GM12878 (cell line): ENCODE measurements around the gene MAP1A. TPM values are rescaled to one million over a fixed set of nuclear protein-coding genes. Genes with fewer than 3 reads are reported as not detected.

Source experiments
- ATAC-seq: fragments of 200-7000 bp; cut with Tn5 transposase; 3 replicates; pipeline ENCODE4 v1.9.1; 2020; ENCODE audit warnings: mild to moderate bottlenecking, moderate library complexity
- Bru-seq: library from RNA; stranded (reverse); fragments of 400-500 nt; gene quantifications from one replicate; lab custom pipeline; 2021; lab: Mats Ljungman, UMichigan
- BruChase-seq, 2 experiments: library from RNA; stranded (reverse); fragments of 400-500 nt; gene quantifications; one replicate each; lab custom pipeline; 2021; lab: Mats Ljungman, UMichigan
- BruUV-seq: library from RNA; stranded (reverse); fragments of 400-500 nt; replicated peaks from 2 replicates; lab custom pipeline; 2021; lab: Mats Ljungman, UMichigan
- CTCF ChIA-PET: fragments of 300-600 bp; sonication (Branson Sonifier 250); formaldehyde crosslinking; extraction: SDS; loops from one replicate; lab custom pipeline; 2021; ENCODE audit warnings: inconsistent platforms; lab: Yijun Ruan, JAX
- POLR2A ChIA-PET: fragments of 350-600 bp; formaldehyde crosslinking; extraction: SDS; loops from one replicate; lab custom pipeline; 2021; ENCODE audit warnings: inconsistent platforms; lab: Charles Lee
- RAD21 ChIA-PET: fragments of 300-600 bp; sonication (Branson Sonifier 250); formaldehyde crosslinking; loops from one replicate; lab custom pipeline; 2023; ENCODE audit warnings: antibody characterized with exemption; ENCODE audit not compliant: unreplicated experiment; lab: Charles Lee
- SMC1A ChIA-PET: fragments of 300-600 bp; sonication (Branson Sonifier 250); formaldehyde crosslinking; loops from one replicate; lab custom pipeline; 2023; ENCODE audit not compliant: unreplicated experiment, uncharacterized antibody; lab: Charles Lee
- DNase-seq: peaks from one replicate; pipeline ENCODE4 v3.0.0-alpha.2; 2011; ENCODE audit warnings: low read depth, low spot score
- FAIRE-seq: peaks from 3 replicates; lab custom pipeline; 2011; peaks lifted over from hg19 to GRCh38; lab: Jason Lieb, UNC
- H2AFZ ChIP-seq: 2 replicates; pipeline ENCODE4 v1.6.0; 2011; ENCODE audit warnings: low read depth, low read length, control low read depth; ENCODE audit not compliant: control insufficient read depth
- H3K27ac ChIP-seq: 2 replicates; pipeline ENCODE4 v1.5.1; 2011; ENCODE audit warnings: control low read depth; ENCODE audit not compliant: control insufficient read depth, insufficient read depth
- H3K27me3 ChIP-seq, 2 experiments: replicated peaks in 1 of 2; 2 replicates each; pipeline versions ENCODE4 v1.6.0 to v1.6.1; 2011; ENCODE audit warnings: low read length in 1 of 2; ENCODE audit not compliant: control insufficient read depth in 2 of 2, insufficient read depth in 2 of 2
- H3K36me3 ChIP-seq, 2 experiments: 2 replicates each; pipeline ENCODE4 v1.5.1; 2011; ENCODE audit warnings: low read length in 1 of 2; ENCODE audit not compliant: control insufficient read depth in 2 of 2, insufficient read depth in 2 of 2
- H3K4me1 ChIP-seq: 2 replicates; pipeline ENCODE4 v1.6.1; 2011; ENCODE audit warnings: mild to moderate bottlenecking, low read length, moderate library complexity, mixed read lengths; ENCODE audit not compliant: control insufficient read depth, insufficient read depth
- H3K4me2 ChIP-seq: 2 replicates; pipeline ENCODE4 v1.6.0; 2011; ENCODE audit warnings: control low read depth; ENCODE audit not compliant: control insufficient read depth, insufficient read depth
- H3K4me3 ChIP-seq: fragments of 200-600 bp; sonication (generic); 2 replicates; pipeline ENCODE4 v1.5.1; 2016
- H3K79me2 ChIP-seq: 2 replicates; pipeline ENCODE4 v1.6.0; 2011; ENCODE audit warnings: low read length; ENCODE audit not compliant: control insufficient read depth, insufficient read depth
- H3K9ac ChIP-seq: 2 replicates; pipeline ENCODE4 v1.8.0; 2011; ENCODE audit warnings: low read length, control low read depth, mixed read lengths; ENCODE audit not compliant: control insufficient read depth, insufficient read depth
- H3K9me3 ChIP-seq: replicated peaks from 3 replicates; pipeline ENCODE4 v1.5.1; 2011; ENCODE audit warnings: mild to moderate bottlenecking, low read length; ENCODE audit not compliant: control insufficient read depth, insufficient read depth
- H4K20me1 ChIP-seq: 2 replicates; pipeline ENCODE4 v1.6.0; 2011; ENCODE audit not compliant: control insufficient read depth, insufficient read depth
- RB1 ChIP-seq: fragments of 450-650 bp; formaldehyde crosslinking; IDR thresholded peaks from 2 replicates; pipeline ENCODE4 v1.6.1; 2017; ENCODE audit warnings: mild to moderate bottlenecking, borderline replicate concordance
- STAT3 ChIP-seq: IDR thresholded peaks from 2 replicates; pipeline ENCODE4 v1.6.1; 2011; ENCODE audit warnings: low read depth, low read length, improper control_type of control experiment
- TCF7 ChIP-seq: IDR thresholded peaks from 2 replicates; pipeline ENCODE4 v1.6.1; 2014; ENCODE audit warnings: antibody characterized with exemption, borderline replicate concordance
- ZNF384 ChIP-seq: IDR thresholded peaks from 2 replicates; pipeline ENCODE4 v1.6.1; 2012; ENCODE audit warnings: low read depth, mild to moderate bottlenecking, low read length, improper control_type of control experiment, borderline replicate concordance
- WGBS: methylation state at CpG from one replicate; pipeline ENCODE4 v1.1.6; 2016; ENCODE audit warnings: low lambda C conversion rate; ENCODE audit not compliant: insufficient replicate concordance, insufficient coverage; ENCODE audit errors: missing lambda C conversion rate; 5-methylcytosine and 5-hydroxymethylcytosine counted together
- in situ Hi-C: fragments of 300-500 bp; cut with MboI; formaldehyde crosslinking; loops from 9 replicates; pipeline ENCODE4 v1.14.3; 2018; ENCODE audit warnings: mixed read lengths
- intact Hi-C: fragments of 100-400 bp; cut with micrococcal nuclease; formaldehyde crosslinking; loops from one replicate; pipeline ENCODE4 v1.14.2; 2022; ENCODE audit not compliant: unreplicated experiment
- long read RNA-seq, 2 experiments: library from polyadenylated mRNA; unstranded; transcript quantifications; one replicate each; pipeline ENCODE4 v2.0.0, GENCODE V29; 2019 to 2020
- polyA minus RNA-seq, 3 experiments: library from RNA; depleted of rRNA, polyadenylated mRNA; stranded (reverse); fragments of >200 nt; gene quantifications; 2 replicates each; pipeline ENCODE4 v1.2.3, GENCODE V29; 2011
- polyA plus RNA-seq, 11 experiments: library from polyadenylated mRNA; depleted of rRNA in 4 of 11; unstranded in 6 of 11; stranded (reverse) in 5 of 11; fragments of >200 nt; fragmentation: Nextera tagmentation in 4 of 11; fragmentation: Illumina TruSeq in 1 of 11; extraction: Ambion mirVana in 4 of 11; extraction: Trizol in 1 of 11; gene quantifications; 1 replicate in 1 of 11; 2 replicates in 10 of 11; pipeline versions ENCODE4 v1.2.1 to v1.2.3, GENCODE V29; 2011 to 2016; ENCODE audit warnings: inconsistent platforms in 2 of 11, missing spikeins in 2 of 11, low read depth in 1 of 11
- total RNA-seq, 4 experiments: library from RNA; depleted of rRNA in 3 of 4; stranded (reverse); fragments of >200 nt in 3 of 4; fragmentation: Illumina TruSeq in 1 of 4; extraction: Trizol in 1 of 4; gene quantifications; 2 replicates each; pipeline versions ENCODE4 v1.2.1 to v1.2.3, GENCODE V29; 2013 to 2021
- TF ChIP-seq, protein P1 (sequence below): fragments of 450-650 bp; formaldehyde crosslinking; IDR thresholded peaks from 2 replicates; pipeline ENCODE4 v1.5.0; 2022; ENCODE audit warnings: mild to moderate bottlenecking, missing genetic modification characterization
- TF ChIP-seq, protein P2 (sequence below): fragments of 150-350 bp; IDR thresholded peaks from 2 replicates; pipeline ENCODE4 v1.6.1; 2016; ENCODE audit warnings: low read depth, low read length

Gene MAP1A
- total RNA-seq (2013; cell fraction: nucleolus; rRNA removed), result 0.04 TPM in 1 of 2 replicates, not detected in the other
- total RNA-seq (2014; rRNA removed) (0.06 and 0.11 TPM in 2 replicates), total RNA-seq (2014; rRNA removed; fragmentation: Illumina TruSeq; extraction: Trizol) (0.04 and 0.05 TPM in 2 replicates), total RNA-seq (2021) (0.10 and 0.16 TPM in 2 replicates), polyA plus RNA-seq (2011; rRNA removed) (0.01 TPM in 2 replicates), polyA plus RNA-seq (2014; fragmentation: Illumina TruSeq; extraction: Trizol) (0.06 and 0.07 TPM in 2 replicates), polyA plus RNA-seq (2014; fragmentation: Nextera tagmentation; extraction: Ambion mirVana) (under 1 TPM; under 0.01 to 0.03 TPM), polyA plus RNA-seq (2014; rRNA removed) (0.01 and 0.04 TPM in 2 replicates), polyA plus RNA-seq (2016; fragmentation: Nextera tagmentation; extraction: Ambion mirVana) (under 1 TPM; 0.05 to 0.07 TPM), polyA minus RNA-seq (2011; rRNA and poly(A)+ RNA removed) (0.10 and 0.15 TPM in 2 replicates), Bru-seq, nascent RNA (percentile 13 among the genes with signal in this experiment), BruChase-seq, experiment 1, labeled RNA remaining after a 6-hour chase (percentile 21 among the genes with signal in this experiment), BruChase-seq, experiment 2, labeled RNA remaining after a 2-hour chase (percentile 12 among the genes with signal in this experiment)
- 0.04 TPM for polyA plus RNA-seq (2011; ENCODE audit: low read depth)
- 0.01 and 0.02 TPM in 2 replicates for polyA plus RNA-seq (2011; cell fraction: cytosol; rRNA removed)
- 0.03 TPM in 2 replicates for polyA plus RNA-seq (2011; cell fraction: nucleus; rRNA removed)
- 0.03 and 0.07 TPM in 2 replicates for polyA plus RNA-seq (2012)
- polyA minus RNA-seq (2011; cell fraction: cytosol; rRNA and poly(A)+ RNA removed), result 0.10 and 0.13 TPM in 2 replicates
- under 0.01 and 0.10 TPM in 2 replicates for polyA minus RNA-seq (2011; cell fraction: nucleus; rRNA and poly(A)+ RNA removed)
- long read RNA-seq, experiment 1, result 0 reads
- long read RNA-seq, experiment 2, result 0 reads

GRCh38 chr15:43517354-43518196 is at the start of gene MAP1A:
Gene MAP1A, plus strand, starts transcription at chr15:43517608. Its CDS starts 3,866 bp downstream, at chr15:43521474.
- CTCF ChIA-PET, result interaction anchor here (0.6 to 8.3 kb wide), 2 partner anchors 25 to 26 kb away, joined by 8 to 88 read pairs; partner anchors contain the start of gene TP53BP1
- in situ Hi-C loops, result no loop called here
- Histone ChIP-seq H3K27me3 (peaks cover 12 to 15% of the 10 kb centered on the region in 2 experiments; a peak in 3 of 4 replicates), H4K20me1 (no peaks in the 10 kb centered on the region), H3K79me2 (no peaks in the 10 kb centered on the region), H2AFZ (no peak within 1 kb of the TSS), H3K36me3 (no peaks in the 10 kb centered on the region), H3K27ac (no peak within 1 kb of the TSS), H3K9me3 (no peaks in the 10 kb centered on the region), H3K4me3 (no peak within 1 kb of the TSS), H3K4me2 (no peak within 1 kb of the TSS), H3K9ac (no peak within 1 kb of the TSS), H3K4me1 (no peaks in the 10 kb centered on the region)
- SMC1A ChIA-PET, result no interaction called here
- DNase-seq (no peak), ATAC-seq (no peak; the same call in 2 of the 3 replicates), FAIRE-seq (no peak)
- TF ChIP-seq TCF7 (no peak), STAT3 (no peak), ZNF384 (no peak), RB1 (no peak)
- TF ChIP-seq, protein P1, sequence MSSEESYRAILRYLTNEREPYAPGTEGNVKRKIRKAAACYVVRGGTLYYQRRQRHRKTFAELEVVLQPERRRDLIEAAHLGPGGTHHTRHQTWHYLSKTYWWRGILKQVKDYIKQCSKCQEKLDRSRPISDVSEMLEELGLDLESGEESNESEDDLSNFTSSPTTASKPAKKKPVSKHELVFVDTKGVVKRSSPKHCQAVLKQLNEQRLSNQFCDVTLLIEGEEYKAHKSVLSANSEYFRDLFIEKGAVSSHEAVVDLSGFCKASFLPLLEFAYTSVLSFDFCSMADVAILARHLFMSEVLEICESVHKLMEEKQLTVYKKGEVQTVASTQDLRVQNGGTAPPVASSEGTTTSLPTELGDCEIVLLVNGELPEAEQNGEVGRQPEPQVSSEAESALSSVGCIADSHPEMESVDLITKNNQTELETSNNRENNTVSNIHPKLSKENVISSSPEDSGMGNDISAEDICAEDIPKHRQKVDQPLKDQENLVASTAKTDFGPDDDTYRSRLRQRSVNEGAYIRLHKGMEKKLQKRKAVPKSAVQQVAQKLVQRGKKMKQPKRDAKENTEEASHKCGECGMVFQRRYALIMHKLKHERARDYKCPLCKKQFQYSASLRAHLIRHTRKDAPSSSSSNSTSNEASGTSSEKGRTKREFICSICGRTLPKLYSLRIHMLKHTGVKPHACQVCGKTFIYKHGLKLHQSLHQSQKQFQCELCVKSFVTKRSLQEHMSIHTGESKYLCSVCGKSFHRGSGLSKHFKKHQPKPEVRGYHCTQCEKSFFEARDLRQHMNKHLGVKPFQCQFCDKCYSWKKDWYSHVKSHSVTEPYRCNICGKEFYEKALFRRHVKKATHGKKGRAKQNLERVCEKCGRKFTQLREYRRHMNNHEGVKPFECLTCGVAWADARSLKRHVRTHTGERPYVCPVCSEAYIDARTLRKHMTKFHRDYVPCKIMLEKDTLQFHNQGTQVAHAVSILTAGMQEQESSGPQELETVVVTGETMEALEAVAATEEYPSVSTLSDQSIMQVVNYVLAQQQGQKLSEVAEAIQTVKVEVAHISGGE (CRISPR knock-in tag), result no peak
- TF ChIP-seq, protein P2, sequence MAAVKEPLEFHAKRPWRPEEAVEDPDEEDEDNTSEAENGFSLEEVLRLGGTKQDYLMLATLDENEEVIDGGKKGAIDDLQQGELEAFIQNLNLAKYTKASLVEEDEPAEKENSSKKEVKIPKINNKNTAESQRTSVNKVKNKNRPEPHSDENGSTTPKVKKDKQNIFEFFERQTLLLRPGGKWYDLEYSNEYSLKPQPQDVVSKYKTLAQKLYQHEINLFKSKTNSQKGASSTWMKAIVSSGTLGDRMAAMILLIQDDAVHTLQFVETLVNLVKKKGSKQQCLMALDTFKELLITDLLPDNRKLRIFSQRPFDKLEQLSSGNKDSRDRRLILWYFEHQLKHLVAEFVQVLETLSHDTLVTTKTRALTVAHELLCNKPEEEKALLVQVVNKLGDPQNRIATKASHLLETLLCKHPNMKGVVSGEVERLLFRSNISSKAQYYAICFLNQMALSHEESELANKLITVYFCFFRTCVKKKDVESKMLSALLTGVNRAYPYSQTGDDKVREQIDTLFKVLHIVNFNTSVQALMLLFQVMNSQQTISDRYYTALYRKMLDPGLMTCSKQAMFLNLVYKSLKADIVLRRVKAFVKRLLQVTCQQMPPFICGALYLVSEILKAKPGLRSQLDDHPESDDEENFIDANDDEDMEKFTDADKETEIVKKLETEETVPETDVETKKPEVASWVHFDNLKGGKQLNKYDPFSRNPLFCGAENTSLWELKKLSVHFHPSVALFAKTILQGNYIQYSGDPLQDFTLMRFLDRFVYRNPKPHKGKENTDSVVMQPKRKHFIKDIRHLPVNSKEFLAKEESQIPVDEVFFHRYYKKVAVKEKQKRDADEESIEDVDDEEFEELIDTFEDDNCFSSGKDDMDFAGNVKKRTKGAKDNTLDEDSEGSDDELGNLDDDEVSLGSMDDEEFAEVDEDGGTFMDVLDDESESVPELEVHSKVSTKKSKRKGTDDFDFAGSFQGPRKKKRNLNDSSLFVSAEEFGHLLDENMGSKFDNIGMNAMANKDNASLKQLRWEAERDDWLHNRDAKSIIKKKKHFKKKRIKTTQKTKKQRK, result no peak
- POLR2A ChIA-PET, result no interaction called here
- WGBS, result 25% methylated on average over 9 of the region's 15 CpGs
- intact Hi-C loops, result no loop called here
- RAD21 ChIA-PET, result no interaction called here
- BruUV-seq, result no TSS peak
